Thoracic aorta (tissue), 2 donors: Measurements from ENCODE around the gene SLC2A4RG. TPM values are rescaled to one million over a fixed set of nuclear protein-coding genes. Genes with fewer than 3 reads are reported as not detected.

Experiments
- ATAC-seq: fragments of 150-250 bp; one replicate; pipeline ENCODE4 v1.8.0; 2017; ENCODE audit warnings: low read depth; ENCODE audit not compliant: insufficient number of reproducible peaks, low FRiP score
- DNase-seq: peaks from one replicate; pipeline ENCODE4 v3.0.0-alpha.2; 2020; ENCODE audit warnings: low spot score
- H3K27ac ChIP-seq, 2 donors: fragments of 200-600 bp; sonication (generic); 1 replicate in 1 of 2; 2 replicates in 1 of 2; pipeline ENCODE4 v1.5.1; 2016; ENCODE audit warnings: mild to moderate bottlenecking in 2 of 2, moderate library complexity in 2 of 2
- H3K27me3 ChIP-seq: fragments of 200-600 bp; sonication (generic); replicated peaks from 2 replicates; pipeline ENCODE4 v1.6.0; 2016; ENCODE audit warnings: mild to moderate bottlenecking; ENCODE audit not compliant: insufficient read depth
- H3K36me3 ChIP-seq: fragments of 200-600 bp; sonication (generic); one replicate; pipeline ENCODE4 v1.5.1; 2016
- H3K4me1 ChIP-seq, 2 donors: fragments of 200-600 bp; sonication (generic); 1 replicate in 1 of 2; 2 replicates in 1 of 2; pipeline versions ENCODE4 v1.5.1 to v1.6.0; 2016; ENCODE audit warnings: low read depth in 2 of 2, mild to moderate bottlenecking in 1 of 2; ENCODE audit not compliant: control insufficient read depth in 1 of 2
- H3K4me3 ChIP-seq: fragments of 200-600 bp; sonication (generic); 2 replicates; pipeline ENCODE4 v1.5.1; 2016; ENCODE audit warnings: mild to moderate bottlenecking
- H3K9me3 ChIP-seq: fragments of 200-600 bp; sonication (generic); 2 replicates; pipeline ENCODE4 v1.5.1; 2016
- CTCF ChIP-seq: fragments of 200-600 bp; sonication (generic); IDR thresholded peaks from one replicate; pipeline ENCODE4 v1.5.1; 2019; ENCODE audit warnings: antibody characterized with exemption
- total RNA-seq, 2 donors: library from RNA; depleted of rRNA; stranded (reverse); fragments of >200 nt; gene quantifications; one replicate each; pipeline versions ENCODE4 v1.1.0 to v1.2.3, GENCODE V29; 2016

SLC2A4RG gene
- total RNA-seq, 2 donors from 2014 or later = 36.2 to 103 TPM

GRCh38 chr20:63692436-63693082 lies 47.0 kb upstream of the SLC2A4RG start:
- DNase-seq (no peak), ATAC-seq (no peak)
- Histone ChIP-seq H3K27me3 (no peaks in the 10 kb centered on the region), H3K27ac (no peak overlapping the region), H3K9me3 (no peaks in the 10 kb centered on the region), H3K4me1 (peaks cover 8 to 27% of the 10 kb centered on the region in 2 donors), H3K36me3 (peaks cover 5% of the 10 kb centered on the region), H3K4me3 (no peak overlapping the region)
- TF ChIP-seq CTCF = no peak

- peaks cover 7% of the 10 kb centered on the region for H3K36me3 ChIP-seq
- no peaks in the 10 kb centered on the region for H3K9me3 ChIP-seq
- H3K27ac ChIP-seq = no peak overlapping the region
- no peak overlapping the region for H3K4me3 ChIP-seq
- H3K27me3 ChIP-seq = no peaks in the 10 kb centered on the region
- ATAC-seq = no peak
- DNase-seq = no peak
- H3K4me1 ChIP-seq = peaks cover 10 to 27% of the 10 kb centered on the region in 2 donors
- TF ChIP-seq CTCF = no peak
Observed at GRCh38 chr20:63693083-63693732, 46.4 kb upstream of the SLC2A4RG start.

- Histone ChIP-seq H3K27me3 (no peaks in the 10 kb centered on the region), H3K27ac (no peak overlapping the region), H3K4me3 (no peak overlapping the region), H3K36me3 (peaks cover 7% of the 10 kb centered on the region), H3K9me3 (no peaks in the 10 kb centered on the region), H3K4me1 (peaks cover 17 to 34% of the 10 kb centered on the region in 2 donors)
- TF ChIP-seq CTCF = no peak
- DNase-seq (no peak), ATAC-seq (no peak)
Observed at GRCh38 chr20:63693733-63694583, 45.6 kb upstream of the SLC2A4RG start.

- no peak for TF ChIP-seq CTCF
- peaks cover 7% of the 10 kb centered on the region for H3K36me3 ChIP-seq
Observed at GRCh38 chr20:63694584-63695423, 44.8 kb upstream of the SLC2A4RG start.

More at GRCh38 chr20:63694584-63695423, 44.8 kb upstream of the SLC2A4RG start:
- H3K4me3 ChIP-seq = no peak overlapping the region
- DNase-seq (no peak), ATAC-seq (no peak)
- H3K27ac ChIP-seq = no peak overlapping the region
- no peaks in the 10 kb centered on the region for H3K9me3 ChIP-seq
- H3K4me1 ChIP-seq = peaks cover 25 to 43% of the 10 kb centered on the region in 2 donors
- H3K27me3 ChIP-seq = no peaks in the 10 kb centered on the region
